ENCODE results near the gene TAS1R2. TPM values are rescaled to one million over a fixed set of nuclear protein-coding genes. Genes with fewer than 3 reads are reported as not detected.
A peak's percentile ranks its signal among the peaks of the same experiment; 100 is the strongest.

The TAS1R2 gene
- total RNA-seq, 6 experiments from 2014 or later = 0.07 TPM; not detected in 5

DNA sequence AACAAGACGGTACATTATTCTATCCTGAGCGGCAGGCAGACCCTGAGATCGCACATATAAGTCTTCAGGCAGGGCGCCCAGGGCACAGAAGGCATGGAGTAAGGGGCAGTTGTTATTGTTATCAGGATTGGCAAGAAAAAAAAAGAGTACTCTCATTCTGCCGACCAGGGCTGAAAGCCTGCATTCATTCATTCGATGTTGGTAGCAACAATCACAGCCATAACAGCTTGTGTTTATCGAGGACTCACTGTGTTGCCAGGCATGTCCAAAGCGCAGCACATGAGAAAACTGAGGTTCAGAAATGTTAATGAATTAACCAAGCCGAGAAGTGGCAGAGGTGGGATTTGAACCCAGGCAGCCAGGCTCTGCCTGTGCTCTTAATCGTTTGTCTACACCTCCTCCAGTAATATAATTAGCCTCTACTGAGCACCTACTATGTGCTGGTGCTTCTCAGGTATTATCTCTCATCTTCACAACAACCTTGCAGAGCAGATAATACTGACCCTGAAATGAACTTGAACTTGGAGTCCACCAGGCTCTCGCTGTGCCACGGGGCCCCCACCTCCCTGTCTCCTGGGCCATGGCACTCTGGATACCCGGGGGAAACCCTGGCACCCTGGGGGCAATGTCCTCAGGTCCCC, 56.2 kb downstream of the TAS1R2 start:
- no peak for ATAC-seq
- H3K4me1 ChIP-seq = no peaks in the 10 kb centered on the region
- no peaks in the 10 kb centered on the region for H3K9me3 ChIP-seq
- TF ChIP-seq, protein P1, sequence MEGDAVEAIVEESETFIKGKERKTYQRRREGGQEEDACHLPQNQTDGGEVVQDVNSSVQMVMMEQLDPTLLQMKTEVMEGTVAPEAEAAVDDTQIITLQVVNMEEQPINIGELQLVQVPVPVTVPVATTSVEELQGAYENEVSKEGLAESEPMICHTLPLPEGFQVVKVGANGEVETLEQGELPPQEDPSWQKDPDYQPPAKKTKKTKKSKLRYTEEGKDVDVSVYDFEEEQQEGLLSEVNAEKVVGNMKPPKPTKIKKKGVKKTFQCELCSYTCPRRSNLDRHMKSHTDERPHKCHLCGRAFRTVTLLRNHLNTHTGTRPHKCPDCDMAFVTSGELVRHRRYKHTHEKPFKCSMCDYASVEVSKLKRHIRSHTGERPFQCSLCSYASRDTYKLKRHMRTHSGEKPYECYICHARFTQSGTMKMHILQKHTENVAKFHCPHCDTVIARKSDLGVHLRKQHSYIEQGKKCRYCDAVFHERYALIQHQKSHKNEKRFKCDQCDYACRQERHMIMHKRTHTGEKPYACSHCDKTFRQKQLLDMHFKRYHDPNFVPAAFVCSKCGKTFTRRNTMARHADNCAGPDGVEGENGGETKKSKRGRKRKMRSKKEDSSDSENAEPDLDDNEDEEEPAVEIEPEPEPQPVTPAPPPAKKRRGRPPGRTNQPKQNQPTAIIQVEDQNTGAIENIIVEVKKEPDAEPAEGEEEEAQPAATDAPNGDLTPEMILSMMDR (IDR thresholded peaks at IDR 0.05) = no peak
- TF ChIP-seq POLR2A (IDR thresholded peaks at IDR 0.05) = no peak
- H3K27ac ChIP-seq = no peak overlapping the region
- no peak for DNase-seq
- intact Hi-C loops (cut with DNase I) = no loop called here
- H3K27me3 ChIP-seq = no peaks in the 10 kb centered on the region
- WGBS (ENCODE audit: insufficient coverage, low coverage, low lambda C conversion rate, missing lambda C conversion rate) = 42% methylated on average over 12 of the region's 13 CpGs
- H3K36me3 ChIP-seq = no peaks in the 10 kb centered on the region
- no peak overlapping the region for H3K4me3 ChIP-seq

DNA sequence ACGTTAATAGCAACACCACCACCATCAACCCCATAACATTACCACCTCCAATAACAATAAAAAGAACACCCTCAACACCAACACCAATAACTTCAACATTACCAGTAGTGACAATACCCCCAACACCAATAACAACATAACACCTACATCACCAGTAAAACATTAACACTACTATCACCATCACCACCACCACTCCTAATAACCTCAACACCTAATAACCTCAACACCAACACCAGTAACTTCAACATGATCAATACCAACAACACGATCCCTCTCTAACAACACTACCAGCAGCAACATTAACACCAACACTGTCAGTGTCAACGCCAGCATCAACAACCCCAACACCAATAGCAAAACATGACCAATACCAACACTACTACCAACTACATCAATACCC, 57.2 kb downstream of the TAS1R2 start:
- no peak overlapping the region for H3K4me3 ChIP-seq
- ATAC-seq (no peak), DNase-seq (no peak)
- no peaks in the 10 kb centered on the region for H3K36me3 ChIP-seq
- H3K9me3 ChIP-seq = no peaks in the 10 kb centered on the region
- no peak overlapping the region for H3K27ac ChIP-seq
- intact Hi-C loops (cut with DNase I) = no loop called here
- no peaks in the 10 kb centered on the region for H3K27me3 ChIP-seq
- WGBS (ENCODE audit: insufficient coverage, low coverage, low lambda C conversion rate, missing lambda C conversion rate) = 54% methylated on average over 3 of the region's 3 CpGs
- no peak for TF ChIP-seq POLR2A (IDR thresholded peaks at IDR 0.05)
- TF ChIP-seq, protein P1 (IDR thresholded peaks at IDR 0.05) = no peak
- H3K4me1 ChIP-seq = no peaks in the 10 kb centered on the region

DNA sequence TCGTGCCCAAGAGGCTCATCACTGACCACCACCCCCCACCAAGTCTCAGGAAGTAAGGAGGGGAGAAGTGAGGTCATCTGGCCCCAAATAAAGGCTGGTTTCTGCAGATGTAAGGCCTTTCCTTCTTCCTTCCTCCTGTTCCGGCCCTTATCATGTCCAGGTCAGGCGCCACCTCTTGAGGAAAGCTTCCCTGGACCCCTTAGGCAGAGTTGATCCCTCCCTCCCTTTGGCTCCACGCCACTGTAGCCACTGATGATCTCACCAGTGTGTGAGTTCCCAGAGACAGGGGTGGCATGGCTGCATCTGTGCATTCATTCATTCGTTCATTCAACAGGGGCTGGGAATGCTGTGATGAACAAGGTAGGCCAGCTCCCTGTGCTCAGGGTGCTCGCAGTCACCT, 59.2 kb downstream of the TAS1R2 start:
- H3K27me3 ChIP-seq = no peaks in the 10 kb centered on the region
- TF ChIP-seq, protein P1 (IDR thresholded peaks at IDR 0.05) = no peak
- no peak for TF ChIP-seq POLR2A (IDR thresholded peaks at IDR 0.05)
- H3K9me3 ChIP-seq = no peaks in the 10 kb centered on the region
- no peak overlapping the region for H3K4me3 ChIP-seq
- intact Hi-C loops (cut with DNase I) = no loop called here
- no peaks in the 10 kb centered on the region for H3K36me3 ChIP-seq
- WGBS (ENCODE audit: insufficient coverage, low coverage, low lambda C conversion rate, missing lambda C conversion rate) = 77% methylated on average over 4 of the region's 6 CpGs
- no peaks in the 10 kb centered on the region for H3K4me1 ChIP-seq
- H3K27ac ChIP-seq = no peak overlapping the region
- no peak for DNase-seq
- peak in 1 of 4 donors; percentile 26 for ATAC-seq

DNA sequence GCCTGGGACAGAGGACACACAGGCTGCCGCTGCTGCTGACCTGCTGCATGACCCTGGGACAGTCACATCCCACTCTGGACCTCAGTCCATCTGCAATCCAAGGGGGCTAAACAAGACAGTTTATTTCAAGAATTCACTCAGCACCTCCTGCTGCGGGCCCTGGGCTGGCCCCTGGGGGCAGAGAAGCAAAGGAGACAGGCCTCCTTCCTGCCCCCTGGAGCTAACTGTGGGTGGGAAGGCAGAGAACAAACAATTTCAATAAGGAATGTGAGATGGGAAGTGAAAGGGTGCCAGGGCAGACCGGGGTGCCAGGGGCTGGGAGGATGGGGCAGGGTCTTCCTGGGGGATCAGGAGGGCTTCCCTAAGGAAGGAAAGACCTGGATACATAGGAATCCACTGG, 60.0 kb downstream of the TAS1R2 start:
- H3K4me1 ChIP-seq = no peaks in the 10 kb centered on the region
- 35% methylated on average over 2 of the region's 3 CpGs for WGBS (ENCODE audit: insufficient coverage, low coverage, low lambda C conversion rate, missing lambda C conversion rate)
- no peaks in the 10 kb centered on the region for H3K36me3 ChIP-seq
- ATAC-seq (no peak), DNase-seq (no peak)
- no peaks in the 10 kb centered on the region for H3K9me3 ChIP-seq
- H3K27me3 ChIP-seq = no peaks in the 10 kb centered on the region
- no peak overlapping the region for H3K27ac ChIP-seq
- intact Hi-C loops (cut with DNase I) = no loop called here
- H3K4me3 ChIP-seq = no peak overlapping the region
- TF ChIP-seq, protein P1 (IDR thresholded peaks at IDR 0.05) = no peak
- no peak for TF ChIP-seq POLR2A (IDR thresholded peaks at IDR 0.05)
